OCI-LY1 (cell line): ENCODE results near the gene PLCD3.

Source experiments
- CTCF ChIP-seq: fragments of 200-600 bp; sonication (generic), shearing (Covaris generic); IDR thresholded peaks from 2 replicates; pipeline ENCODE4 v1.5.1; 2017; ENCODE audit warnings: mild to moderate bottlenecking, antibody characterized with exemption, low read length, moderate library complexity, mixed read lengths
- EZH2 ChIP-seq: fragments of 200-600 bp; sonication (generic), shearing (Covaris generic); IDR thresholded peaks from 2 replicates; pipeline ENCODE4 v1.8.0; 2017; ENCODE audit warnings: borderline replicate concordance, mixed run types, mild to moderate bottlenecking, antibody characterized with exemption, low read length, moderate library complexity, mixed read lengths

- no peak for TF ChIP-seq CTCF
- TF ChIP-seq EZH2, result no peak
These were observed 14.7 kb upstream of the PLCD3 start for GRCh38 chr17:45146890-45147580.
